Hematopoietic multipotent progenitor cell treated with erythropoietin and hydrocortisone succinate and interleukin-3 and kit ligand, for 6 days (in vitro differentiated cells): ENCODE data around the gene DOC2B.
"Not testable (repeated sequence)": the region's sequence is repeated elsewhere in the genome, so short reads cannot be mapped to it uniquely, and the experiment has no call there.

Source experiments
- DNase-seq: peaks from one replicate; pipeline ENCODE4 v3.0.0-alpha.2; 2015

Gene DOC2B

DNA sequence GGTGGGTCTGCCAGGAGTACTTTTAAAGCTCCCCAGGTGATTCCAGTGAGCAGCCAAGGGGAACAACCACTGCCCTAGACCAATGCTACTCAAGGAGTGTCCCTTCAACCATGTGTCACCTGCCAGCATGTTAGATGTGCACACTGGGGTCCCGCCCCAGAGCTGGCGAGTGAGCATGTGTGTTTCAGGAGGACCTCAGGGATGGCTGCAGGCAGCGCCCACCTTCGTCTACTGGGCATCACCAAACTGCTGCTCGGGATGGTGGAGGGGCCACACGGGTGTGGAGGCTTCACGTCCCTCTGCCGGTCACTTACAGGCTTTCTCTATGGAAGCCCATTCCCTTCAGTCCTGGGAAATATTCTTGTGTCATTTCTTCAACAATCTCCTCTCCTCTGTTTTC, 29.0 kb upstream of the DOC2B start:
- no peak for DNase-seq

DNA sequence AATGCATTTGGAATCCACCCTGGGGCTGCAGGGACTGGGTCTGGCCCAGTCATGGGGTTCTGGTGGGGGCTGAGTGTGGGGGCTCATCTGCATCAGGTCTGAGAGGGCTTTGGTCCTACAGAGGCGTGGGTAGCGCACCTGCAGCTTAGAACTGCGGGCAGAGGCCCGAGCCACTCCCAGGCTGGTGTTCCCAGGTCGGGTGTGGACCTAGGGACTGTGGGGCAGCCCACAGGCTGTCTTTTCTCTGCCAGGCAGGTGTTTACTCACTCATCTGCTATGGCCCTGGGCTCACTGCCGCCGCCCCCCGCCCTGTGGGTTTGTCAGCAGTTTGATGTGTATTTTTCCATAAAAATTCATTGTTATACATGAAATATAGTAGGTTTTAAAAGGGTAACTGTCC, 27.0 kb upstream of the DOC2B start:
- no peak for DNase-seq

DNA sequence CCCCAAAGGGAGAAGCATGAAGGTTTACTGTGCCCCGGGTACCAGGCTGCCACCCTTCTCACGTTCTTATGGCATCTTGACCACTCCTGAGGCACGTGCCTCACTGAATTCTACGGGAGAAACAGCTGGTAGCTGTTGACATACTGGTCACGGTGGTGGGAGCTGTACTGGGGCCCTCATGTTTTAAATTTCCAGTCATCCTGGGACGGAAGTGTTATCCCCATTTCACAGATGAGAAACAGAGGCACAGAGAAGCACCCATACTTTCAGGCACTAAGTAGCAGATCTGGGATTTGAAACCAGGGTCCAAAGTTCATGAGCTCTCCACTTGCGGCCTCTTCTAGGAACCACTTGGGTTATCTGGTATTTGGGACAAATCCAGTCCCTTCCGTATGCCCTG, 26.3 kb upstream of the DOC2B start:
- DNase-seq: no peak

GRCh38 chr17:206941-207560, 25.6 kb upstream of the DOC2B start:
- no peak for DNase-seq

DNA sequence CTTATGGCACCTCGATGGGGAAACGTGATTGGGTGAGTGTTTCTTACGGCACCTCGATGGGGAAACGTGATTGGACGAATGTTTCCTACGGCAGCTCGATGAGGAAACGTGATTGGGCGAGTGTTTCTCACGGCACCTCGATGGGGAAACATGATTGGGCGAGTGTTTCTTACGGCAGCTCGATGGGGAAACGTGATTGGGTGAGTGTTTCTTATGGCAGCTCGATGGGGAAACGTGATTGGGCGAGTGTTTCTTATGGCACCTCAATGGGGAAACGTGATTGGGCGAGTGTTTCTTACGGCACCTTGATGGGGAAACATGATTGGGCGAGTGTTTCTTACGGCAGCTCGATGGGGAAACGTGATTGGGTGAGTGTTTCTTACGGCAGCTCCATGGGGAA, 25.0 kb upstream of the DOC2B start:
- not testable (repeated sequence) for DNase-seq

- no peak for DNase-seq
Measured at GRCh38 chr17:205817-206216, 24.4 kb upstream of the DOC2B start.

GRCh38 chr17:205148-205669, 23.8 kb upstream of the DOC2B start:
- DNase-seq: no peak

DNA sequence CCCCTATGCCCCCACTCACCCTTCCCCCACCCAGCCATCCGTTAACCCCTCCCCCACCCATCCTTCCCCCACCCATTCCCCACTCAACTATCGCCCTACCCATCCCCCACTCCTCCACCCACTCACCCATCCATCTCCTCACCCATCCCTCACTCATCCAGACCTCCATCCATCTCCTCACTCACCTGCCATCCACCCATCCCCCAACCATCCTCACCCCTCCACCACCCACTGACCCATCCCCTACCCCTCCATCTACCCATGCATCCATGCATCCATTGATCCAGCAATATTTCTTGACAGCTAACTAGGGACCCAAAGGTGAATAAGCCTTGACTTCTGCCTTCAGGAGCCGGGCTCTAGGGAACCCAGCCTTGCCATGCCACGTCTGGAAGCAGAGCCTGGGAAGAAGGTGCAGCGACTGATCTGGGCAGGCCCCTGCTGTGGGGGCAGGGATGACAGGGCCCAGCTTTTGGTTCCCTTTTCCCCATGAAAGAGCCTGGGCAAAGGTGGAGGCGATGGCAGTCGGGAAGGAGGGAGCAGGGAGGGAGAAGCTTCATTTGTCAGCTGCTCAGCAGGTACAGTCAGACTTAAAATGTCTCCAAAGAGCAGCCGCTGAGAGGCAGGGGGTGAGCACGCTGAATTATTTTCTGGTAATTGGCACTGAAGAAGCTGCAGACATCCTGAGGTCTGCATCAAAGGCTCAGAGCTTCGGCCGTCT, 23.1 kb upstream of the DOC2B start:
- no peak for DNase-seq

GRCh38 chr17:202501-202951, 21.1 kb upstream of the DOC2B start:
- no peak for DNase-seq

DNA sequence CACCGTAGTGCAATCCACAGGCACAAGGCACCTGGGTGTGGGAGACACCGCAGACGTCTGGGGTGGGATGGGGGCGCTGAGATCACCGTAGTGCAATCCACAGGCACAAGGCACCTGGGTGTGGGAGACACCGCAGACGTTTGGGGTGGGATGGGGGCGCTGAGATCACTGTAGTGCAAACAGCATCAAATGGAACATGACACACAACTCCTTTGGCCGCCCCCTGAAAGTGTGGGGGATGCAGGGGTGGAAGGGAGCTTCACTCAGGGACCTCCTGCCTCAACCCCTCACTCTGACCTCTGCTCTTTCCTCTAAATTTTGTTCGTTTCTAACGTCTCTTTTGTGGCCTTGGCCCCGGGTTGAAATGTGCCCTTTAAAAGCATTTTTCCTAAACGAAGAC, 20.3 kb upstream of the DOC2B start:
- DNase-seq: not testable (repeated sequence)

GRCh38 chr17:201257-201656, 19.8 kb upstream of the DOC2B start:
- DNase-seq: not testable (repeated sequence)

DNA sequence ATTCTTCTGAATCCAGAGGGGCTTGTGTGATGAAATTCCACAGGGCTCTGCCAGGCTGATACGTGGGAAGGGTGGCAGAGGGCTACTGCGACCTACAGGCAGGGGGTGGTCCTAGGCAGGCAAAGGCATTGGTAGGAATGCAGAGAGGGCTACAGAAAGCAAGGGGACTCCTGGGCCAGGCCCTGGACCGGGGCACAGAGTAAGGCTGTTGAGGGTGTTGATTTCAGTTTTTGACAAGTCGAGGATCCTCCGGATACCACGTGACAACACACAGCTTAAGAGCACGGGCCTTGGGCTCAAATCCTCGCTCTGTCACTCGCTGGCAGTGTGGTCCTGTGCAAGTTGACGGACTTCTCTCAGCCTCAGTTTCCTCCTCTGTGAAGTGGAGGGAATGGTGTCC, 19.1 kb upstream of the DOC2B start:
- DNase-seq: no peak

- DNase-seq: no peak
Measured at GRCh38 chr17:199806-200545, 18.5 kb upstream of the DOC2B start.

DNA sequence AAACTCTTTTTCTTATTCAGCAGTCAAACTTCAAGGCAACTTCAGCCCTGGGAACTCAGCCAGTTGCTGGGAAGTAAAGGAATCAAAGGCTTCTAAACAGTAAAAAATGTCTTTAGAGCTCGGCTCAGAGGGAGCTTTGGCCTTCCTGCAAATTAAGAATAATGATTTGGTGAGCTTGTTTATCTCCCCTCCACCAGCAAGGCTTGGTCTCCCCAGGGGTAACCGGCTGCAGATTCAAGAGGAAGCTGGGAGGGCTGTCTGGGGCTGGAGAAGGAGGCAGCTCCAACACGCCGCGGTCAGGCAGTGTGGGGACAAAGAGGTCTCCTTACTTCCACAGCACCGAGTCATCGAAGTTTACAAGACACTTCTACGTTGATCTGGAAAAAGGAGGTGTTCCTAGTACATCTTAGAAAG, 17.7 kb upstream of the DOC2B start:
- no peak for DNase-seq

DNA sequence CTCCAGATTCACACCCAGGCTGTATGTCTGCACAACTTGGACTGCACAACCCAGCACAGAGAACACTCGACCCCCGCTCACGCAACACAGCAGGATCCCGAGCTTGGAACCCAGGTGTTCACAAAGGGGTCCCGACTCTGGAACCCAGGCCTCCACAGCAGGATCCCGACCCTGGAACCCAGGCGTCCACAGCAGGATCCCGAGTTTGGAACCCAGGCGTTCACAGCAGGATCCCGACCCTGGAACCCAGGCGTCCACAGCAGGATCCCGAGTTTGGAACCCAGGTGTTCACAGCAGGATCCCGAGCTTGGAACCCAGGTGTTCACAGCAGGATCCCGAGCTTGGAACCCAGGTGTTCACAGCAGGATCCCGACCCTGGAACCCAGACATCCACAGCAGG, 16.8 kb upstream of the DOC2B start:
- not testable (repeated sequence) for DNase-seq

DNA sequence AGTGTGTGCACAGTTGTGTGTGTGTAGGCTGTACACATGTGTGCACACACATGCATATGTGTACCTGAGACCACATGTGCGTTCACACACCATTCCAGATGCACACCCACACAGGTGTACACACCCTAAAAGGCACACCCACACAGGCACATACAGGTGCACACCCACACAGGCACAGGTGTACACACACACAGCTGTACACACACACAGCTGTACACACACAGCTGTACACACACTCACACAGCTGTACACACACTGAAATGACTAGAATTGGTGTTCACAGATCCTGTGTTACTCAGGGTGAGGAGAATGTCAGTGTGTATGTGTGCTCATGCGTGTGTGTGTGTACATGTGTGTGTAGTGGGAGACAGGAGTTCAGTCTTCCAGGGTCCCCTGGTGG, 15.9 kb upstream of the DOC2B start:
- DNase-seq: no peak

- no peak for DNase-seq
Measured at GRCh38 chr17:194828-195602, 13.6 kb upstream of the DOC2B start.

DNA sequence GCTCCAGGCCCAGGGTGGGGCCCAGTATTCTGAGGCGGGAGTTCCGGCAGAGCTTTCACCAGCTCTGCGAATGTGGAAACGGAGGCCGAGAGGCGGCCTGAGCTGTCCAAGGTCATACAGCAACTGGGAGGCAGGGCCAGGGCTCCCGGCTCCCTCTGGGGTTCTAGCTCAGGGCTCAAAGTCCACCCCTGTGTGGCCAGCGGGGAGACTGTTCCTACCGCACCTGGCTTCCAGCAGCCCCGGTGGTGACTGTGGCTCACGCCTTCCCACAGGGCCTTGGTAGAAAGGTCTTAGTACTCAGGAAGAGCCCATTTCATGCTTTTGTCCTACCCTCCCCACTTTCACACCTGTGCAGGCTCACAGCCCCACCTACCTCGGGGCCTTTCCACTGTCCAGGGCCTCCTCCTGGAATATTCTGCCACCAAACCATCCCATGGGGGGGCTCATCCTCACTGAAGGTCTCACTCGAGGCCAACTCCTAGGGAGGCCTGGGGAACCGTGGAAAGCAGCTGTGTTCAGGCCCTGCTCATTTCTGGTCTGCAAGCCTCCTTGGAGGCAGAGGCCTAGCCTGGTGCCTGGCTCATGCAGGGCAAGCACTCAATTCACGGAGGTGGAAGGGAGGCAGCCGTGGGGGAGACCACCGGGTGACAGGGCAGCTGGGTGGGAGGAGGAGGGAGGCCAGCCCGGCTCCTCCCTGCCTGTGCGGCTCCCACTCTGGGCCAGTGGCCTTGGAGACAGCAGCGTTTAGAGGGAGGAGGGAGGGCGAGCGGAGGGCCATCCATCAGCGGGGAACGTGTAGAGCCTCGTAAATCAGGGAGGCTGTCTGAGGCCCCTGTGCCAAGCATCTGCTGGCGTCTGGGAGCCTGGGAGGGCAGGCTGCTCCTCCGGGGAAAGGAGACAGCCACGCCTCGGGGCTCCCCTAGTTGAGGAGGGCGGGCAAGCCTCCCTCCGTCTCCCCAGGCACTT, 12.7 kb upstream of the DOC2B start:
- DNase-seq: no peak

DNA sequence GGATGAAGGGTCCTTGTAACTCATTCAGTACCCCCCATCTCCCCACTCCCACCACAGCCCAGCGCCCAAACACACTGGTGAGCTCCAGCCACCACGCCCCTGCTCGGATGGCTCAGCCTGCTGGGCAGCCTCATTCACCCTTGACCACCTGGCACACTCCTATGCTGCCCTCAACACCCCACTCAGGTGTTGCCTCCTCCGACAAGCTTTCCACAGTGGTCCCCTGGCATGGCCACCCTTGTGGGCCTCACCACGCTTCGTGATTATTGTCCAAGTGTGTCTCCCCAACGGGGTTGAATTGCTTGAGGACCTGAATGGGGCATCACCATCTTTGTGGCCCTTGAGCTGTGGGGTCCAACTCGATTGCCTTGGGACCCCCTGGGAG, 12.0 kb upstream of the DOC2B start:
- DNase-seq: no peak

- DNase-seq: no peak
Measured at GRCh38 chr17:192666-193425, 11.4 kb upstream of the DOC2B start.

GRCh38 chr17:189444-189843, 8.0 kb upstream of the DOC2B start:
- DNase-seq: no peak
